Heart left ventricle (tissue), 13 donors: ENCODE data around the gene PCBP3.

Experiments
- CTCF ChIP-seq, 12 donors: fragments of 200-600 bp; sonication (generic) in 4 of 12; IDR thresholded peaks; one replicate each; pipeline versions ENCODE4 v1.5.0 to v1.8.0; 2018 to 2022; ENCODE audit warnings: antibody characterized with exemption in 12 of 12, mild to moderate bottlenecking in 5 of 12
- POLR2A ChIP-seq, 2 donors: fragments of 450-650 bp; IDR thresholded peaks; one replicate each; pipeline ENCODE4 v1.6.1; 2017; ENCODE audit warnings: antibody characterized with exemption in 2 of 2, mild to moderate bottlenecking in 2 of 2, moderate library complexity in 2 of 2
- donor health status: ischemic (EF 13 %, LVEDD 7.1; RV severe dilation, severe dysfunction).
- donor health status: DM: no; HTN: yes; CAD: no.
- donor health status: DM: no; HTN: no; CAD: no.
- donor health status: ischemic (EF 25% LVEDD 6.9; RV normal size, moderate dysfunction).
- donor health status: ischemic (EF 25% LVEDD 5.7; RV mildly dilated, moderate dysfunction).
- donor health status: ischemic (EF 35%, LVEDD 5.7; RV mildly dilated, moderate dysfunction).
- donor health status: nonischemic (EF 11% LVEDD 7.7; RV severe dilation, severe dysfunction).
- donor health status: DM: yes; HTN: yes; CAD: no.
- donor health status: PGD.
- donor health status: ischemic (EF 29% LVEDD 5.4; RV normal size, mild dysfunction).
- donor health status: nonischemic (EF 23%, LVEDD 6.1; RV moderate dilation, normal function).

GRCh38 chr21:45818904-45819285 lies 175.4 kb downstream of the PCBP3 start:
- TF ChIP-seq CTCF (IDR thresholded peaks at IDR 0.05) (no peak), POLR2A (IDR thresholded peaks at IDR 0.05) (no peak)
